HEK293T (cell line): ENCODE data around the gene ALOX5AP.

Experiments used
- ARNT ChIP-seq: fragments of 450-650 bp; IDR thresholded peaks from 2 replicates; pipeline ENCODE4 v1.6.1; 2017; ENCODE audit warnings: mild to moderate bottlenecking
- BHLHE40 ChIP-seq: fragments of 450-650 bp; IDR thresholded peaks from 2 replicates; pipeline ENCODE4 v1.6.1; 2016; ENCODE audit warnings: mild to moderate bottlenecking, moderate library complexity, borderline replicate concordance
- ELF4 ChIP-seq: fragments of 450-650 bp; IDR thresholded peaks from 2 replicates; pipeline ENCODE4 v1.6.1; 2017; ENCODE audit warnings: antibody characterized with exemption
- FOXA1 ChIP-seq: fragments of 450-650 bp; IDR thresholded peaks from 2 replicates; pipeline ENCODE4 v1.6.1; 2016; ENCODE audit warnings: mild to moderate bottlenecking
- FOXK2 ChIP-seq: fragments of 450-650 bp; IDR thresholded peaks from 2 replicates; pipeline ENCODE4 v1.6.1; 2016; ENCODE audit warnings: mild to moderate bottlenecking
- FOXM1 ChIP-seq: fragments of 450-650 bp; IDR thresholded peaks from 2 replicates; pipeline ENCODE4 v1.6.1; 2017; ENCODE audit warnings: mild to moderate bottlenecking, borderline replicate concordance
- HDGF ChIP-seq: fragments of 450-650 bp; IDR thresholded peaks from 2 replicates; pipeline ENCODE4 v1.6.1; 2017; ENCODE audit warnings: antibody characterized with exemption, borderline replicate concordance
- L3MBTL2 ChIP-seq: fragments of 450-650 bp; conservative IDR thresholded peaks from 2 replicates; pipeline ENCODE4 v1.6.1; 2016; ENCODE audit warnings: mild to moderate bottlenecking
- NFRKB ChIP-seq: fragments of 450-650 bp; IDR thresholded peaks from 2 replicates; pipeline ENCODE4 v1.6.1; 2016; ENCODE audit warnings: mild to moderate bottlenecking, moderate library complexity
- SP1 ChIP-seq: fragments of 450-650 bp; IDR thresholded peaks from 2 replicates; pipeline ENCODE4 v1.6.1; 2017
- SUZ12 ChIP-seq: fragments of 450-650 bp; IDR thresholded peaks from 2 replicates; pipeline ENCODE4 v1.6.1; 2016; ENCODE audit warnings: mild to moderate bottlenecking
- TARDBP ChIP-seq: fragments of 450-650 bp; IDR thresholded peaks from 2 replicates; pipeline ENCODE4 v1.6.1; 2016

GRCh38 chr13:30805132-30805537 is 69.8 kb downstream of the ALOX5AP start:
- TF ChIP-seq FOXM1 (no peak), NFRKB (no peak), BHLHE40 (no peak), SUZ12 (no peak), SP1 (no peak), FOXK2 (no peak), ELF4 (no peak), TARDBP (no peak), ARNT (no peak), FOXA1 (no peak), L3MBTL2 (no peak), HDGF (no peak)
